Panc1 (cell line): ENCODE data around the gene FARP1. TPM values are rescaled to one million over a fixed set of nuclear protein-coding genes. Genes with fewer than 3 reads are reported as not detected.

Experiments
- ATAC-seq: fragments of 200-7000 bp; cut with Tn5 transposase; 2 replicates; pipeline ENCODE4 v1.9.1; 2020; ENCODE audit warnings: mild to moderate bottlenecking, moderate library complexity
- BruUV-seq: library from RNA; stranded (reverse); fragments of 400-500 nt; replicated peaks from 2 replicates; lab custom pipeline; 2021; lab: Mats Ljungman, UMichigan
- CTCF ChIA-PET: fragments of 300-600 bp; sonication (Branson Sonifier 250); formaldehyde crosslinking; loops from one replicate; lab custom pipeline; 2022; ENCODE audit warnings: antibody characterized with exemption; lab: Charles Lee
- POLR2A ChIA-PET: fragments of 300-600 bp; sonication (Branson Sonifier 250); formaldehyde crosslinking; loops from one replicate; lab custom pipeline; 2022; ENCODE audit warnings: antibody characterized with exemption; lab: Charles Lee
- DNase-seq: peaks from one replicate; pipeline ENCODE4 v3.0.0-alpha.2; 2010; ENCODE audit warnings: low read depth, low spot score
- H3K27ac ChIP-seq: 2 replicates; pipeline ENCODE4 v1.5.1; 2011; ENCODE audit warnings: mild to moderate bottlenecking, low read length, inconsistent platforms
- H3K27me3 ChIP-seq: fragments of 200-500 bp; sonication (Bioruptor generic); 2 replicates; pipeline ENCODE4 v1.6.0; 2014; ENCODE audit warnings: low read length, inconsistent platforms; ENCODE audit not compliant: control insufficient read depth, insufficient read depth
- H3K36me3 ChIP-seq: fragments of 200-500 bp; sonication (Bioruptor generic); 2 replicates; pipeline ENCODE4 v1.5.1; 2014; ENCODE audit warnings: inconsistent platforms, mild to moderate bottlenecking, low read length, moderate library complexity; ENCODE audit not compliant: control insufficient read depth, insufficient read depth
- H3K4me1 ChIP-seq: 2 replicates; pipeline ENCODE4 v1.5.1; 2011; ENCODE audit warnings: inconsistent platforms, mild to moderate bottlenecking, low read length, moderate library complexity; ENCODE audit not compliant: control insufficient read depth, insufficient read depth
- H3K4me3 ChIP-seq, 2 experiments: 2 replicates each; pipeline ENCODE4 v1.5.1; 2011 to 2012; ENCODE audit warnings: low read depth in 2 of 2, low read length in 2 of 2, mild to moderate bottlenecking in 2 of 2, inconsistent platforms in 1 of 2, moderate library complexity in 1 of 2
- H3K9me3 ChIP-seq: fragments of 200-500 bp; sonication (Bioruptor generic); 2 replicates; pipeline ENCODE4 v1.5.1; 2014; ENCODE audit warnings: low read depth, mild to moderate bottlenecking, inconsistent platforms, low read length, moderate library complexity; ENCODE audit not compliant: control insufficient read depth, insufficient read depth
- POLR2AphosphoS5 ChIP-seq: IDR thresholded peaks from 2 replicates; pipeline ENCODE4 v1.6.1; 2012; ENCODE audit warnings: mild to moderate bottlenecking, low read depth, low read length, moderate library complexity
- SIN3A ChIP-seq: IDR thresholded peaks from 2 replicates; pipeline ENCODE4 v1.6.1; 2012; ENCODE audit warnings: low read depth, mild to moderate bottlenecking, low read length, moderate library complexity, borderline replicate concordance; ENCODE audit not compliant: insufficient read depth
- TCF7L2 ChIP-seq: IDR thresholded peaks from 2 replicates; pipeline ENCODE4 v1.6.1; 2011; ENCODE audit warnings: mild to moderate bottlenecking, low read depth, low read length, inconsistent platforms
- in situ Hi-C: cut with HindIII; loops from 2 replicates; pipeline ENCODE4 v1.10.0; 2016; ENCODE audit warnings: low sequenced_read_pairs, low pct_unique_long_range_greater_than_20kb
- intact Hi-C: fragments of 100-400 bp; cut with micrococcal nuclease; formaldehyde crosslinking; loops from one replicate; pipeline ENCODE4 v1.10.0; 2022; ENCODE audit not compliant: unreplicated experiment
- total RNA-seq: library from RNA; stranded (reverse); gene quantifications from one replicate; pipeline ENCODE4 v1.2.1, GENCODE V29; 2021; ENCODE audit not compliant: unreplicated experiment
- TF ChIP-seq, protein P1 (sequence below), 2 experiments: IDR thresholded peaks; 2 replicates each; pipeline ENCODE4 v1.6.1; 2011 to 2012; ENCODE audit warnings: low read depth in 2 of 2, control low read depth in 1 of 2, low read length in 1 of 2, mild to moderate bottlenecking in 1 of 2, moderate library complexity in 1 of 2; ENCODE audit not compliant: insufficient read depth in 1 of 2
- TF ChIP-seq, protein P2 (sequence below): fragments of 450-650 bp; IDR thresholded peaks from 2 replicates; pipeline ENCODE4 v1.5.1; 2017; ENCODE audit warnings: mild to moderate bottlenecking

FARP1 gene
- total RNA-seq, 1 experiment from 2014 or later, result 61.9 TPM

DNA sequence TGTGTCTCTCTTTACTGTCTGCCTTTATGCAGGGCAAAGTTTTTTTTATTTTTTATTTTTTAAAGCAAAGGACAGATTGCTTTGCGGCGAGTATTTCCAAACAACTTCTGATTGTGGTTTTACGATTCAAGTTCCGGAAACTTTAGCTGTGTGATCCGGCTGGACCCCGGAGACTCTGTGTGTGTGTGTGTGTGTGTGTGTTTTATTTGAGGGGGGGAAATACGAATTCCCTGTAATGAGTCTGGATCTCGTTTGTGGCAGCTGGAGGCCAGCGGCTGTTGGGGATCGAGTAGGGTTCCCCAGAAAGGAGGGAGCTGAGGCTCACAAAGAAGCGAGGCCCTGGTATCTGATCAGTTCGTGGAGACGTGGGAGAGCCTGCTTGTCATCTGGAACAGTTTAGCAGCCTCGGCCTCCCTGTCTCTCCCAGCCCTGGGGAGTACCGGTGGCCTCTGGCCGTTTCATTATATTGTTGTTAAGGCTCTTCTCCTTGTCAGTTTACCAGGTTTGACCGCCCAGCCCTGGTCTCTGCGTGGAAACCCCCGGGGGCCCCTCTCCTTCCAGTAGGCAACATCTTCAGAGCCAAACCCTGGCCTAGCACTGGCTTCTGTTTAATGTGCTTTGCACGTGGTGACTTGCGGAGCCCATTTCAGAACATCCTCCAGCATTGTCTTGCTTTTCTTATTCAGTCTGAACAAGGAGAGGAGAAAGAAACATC, 1.3 kb downstream of the FARP1 start:
- DNase-seq (no peak), ATAC-seq (no peak)
- H3K27me3 ChIP-seq, result no peaks in the 10 kb centered on the region
- H3K4me3 ChIP-seq, result peak overlapping the region; percentile 69 to 70
- H3K27ac ChIP-seq, result peak overlapping the region; percentile 84
- intact Hi-C loops (loop anchor here (10.0 kb wide), 1 partner anchor 521 kb away; no protein-coding TSS in a partner anchor), in situ Hi-C loops (loop anchor here (25.0 kb wide), 1 partner anchor 268 kb away; no protein-coding TSS in a partner anchor)
- POLR2A ChIA-PET, result interaction anchor here (0.8 kb wide), 1 partner anchor 262 kb away, joined by 12 read pairs; no protein-coding TSS in a partner anchor
- H3K9me3 ChIP-seq, result no peaks in the 10 kb centered on the region
- CTCF ChIA-PET, result no interaction called here
- no peaks in the 10 kb centered on the region for H3K36me3 ChIP-seq
- H3K4me1 ChIP-seq, result peaks cover 23% of the 10 kb centered on the region
- TF ChIP-seq, protein P1, sequence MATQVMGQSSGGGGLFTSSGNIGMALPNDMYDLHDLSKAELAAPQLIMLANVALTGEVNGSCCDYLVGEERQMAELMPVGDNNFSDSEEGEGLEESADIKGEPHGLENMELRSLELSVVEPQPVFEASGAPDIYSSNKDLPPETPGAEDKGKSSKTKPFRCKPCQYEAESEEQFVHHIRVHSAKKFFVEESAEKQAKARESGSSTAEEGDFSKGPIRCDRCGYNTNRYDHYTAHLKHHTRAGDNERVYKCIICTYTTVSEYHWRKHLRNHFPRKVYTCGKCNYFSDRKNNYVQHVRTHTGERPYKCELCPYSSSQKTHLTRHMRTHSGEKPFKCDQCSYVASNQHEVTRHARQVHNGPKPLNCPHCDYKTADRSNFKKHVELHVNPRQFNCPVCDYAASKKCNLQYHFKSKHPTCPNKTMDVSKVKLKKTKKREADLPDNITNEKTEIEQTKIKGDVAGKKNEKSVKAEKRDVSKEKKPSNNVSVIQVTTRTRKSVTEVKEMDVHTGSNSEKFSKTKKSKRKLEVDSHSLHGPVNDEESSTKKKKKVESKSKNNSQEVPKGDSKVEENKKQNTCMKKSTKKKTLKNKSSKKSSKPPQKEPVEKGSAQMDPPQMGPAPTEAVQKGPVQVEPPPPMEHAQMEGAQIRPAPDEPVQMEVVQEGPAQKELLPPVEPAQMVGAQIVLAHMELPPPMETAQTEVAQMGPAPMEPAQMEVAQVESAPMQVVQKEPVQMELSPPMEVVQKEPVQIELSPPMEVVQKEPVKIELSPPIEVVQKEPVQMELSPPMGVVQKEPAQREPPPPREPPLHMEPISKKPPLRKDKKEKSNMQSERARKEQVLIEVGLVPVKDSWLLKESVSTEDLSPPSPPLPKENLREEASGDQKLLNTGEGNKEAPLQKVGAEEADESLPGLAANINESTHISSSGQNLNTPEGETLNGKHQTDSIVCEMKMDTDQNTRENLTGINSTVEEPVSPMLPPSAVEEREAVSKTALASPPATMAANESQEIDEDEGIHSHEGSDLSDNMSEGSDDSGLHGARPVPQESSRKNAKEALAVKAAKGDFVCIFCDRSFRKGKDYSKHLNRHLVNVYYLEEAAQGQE (IDR thresholded peaks at IDR 0.05; ENCODE audit: insufficient read depth in 1 of 2, low read depth in 2 of 2, low read length in 1 of 2), result no peak
- no peak for TF ChIP-seq TCF7L2
- no peak for TF ChIP-seq POLR2AphosphoS5
- TF ChIP-seq, protein P2, sequence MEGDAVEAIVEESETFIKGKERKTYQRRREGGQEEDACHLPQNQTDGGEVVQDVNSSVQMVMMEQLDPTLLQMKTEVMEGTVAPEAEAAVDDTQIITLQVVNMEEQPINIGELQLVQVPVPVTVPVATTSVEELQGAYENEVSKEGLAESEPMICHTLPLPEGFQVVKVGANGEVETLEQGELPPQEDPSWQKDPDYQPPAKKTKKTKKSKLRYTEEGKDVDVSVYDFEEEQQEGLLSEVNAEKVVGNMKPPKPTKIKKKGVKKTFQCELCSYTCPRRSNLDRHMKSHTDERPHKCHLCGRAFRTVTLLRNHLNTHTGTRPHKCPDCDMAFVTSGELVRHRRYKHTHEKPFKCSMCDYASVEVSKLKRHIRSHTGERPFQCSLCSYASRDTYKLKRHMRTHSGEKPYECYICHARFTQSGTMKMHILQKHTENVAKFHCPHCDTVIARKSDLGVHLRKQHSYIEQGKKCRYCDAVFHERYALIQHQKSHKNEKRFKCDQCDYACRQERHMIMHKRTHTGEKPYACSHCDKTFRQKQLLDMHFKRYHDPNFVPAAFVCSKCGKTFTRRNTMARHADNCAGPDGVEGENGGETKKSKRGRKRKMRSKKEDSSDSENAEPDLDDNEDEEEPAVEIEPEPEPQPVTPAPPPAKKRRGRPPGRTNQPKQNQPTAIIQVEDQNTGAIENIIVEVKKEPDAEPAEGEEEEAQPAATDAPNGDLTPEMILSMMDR, result no peak
- TF ChIP-seq SIN3A, result no peak
- BruUV-seq, result TSS peak; percentile 68

DNA sequence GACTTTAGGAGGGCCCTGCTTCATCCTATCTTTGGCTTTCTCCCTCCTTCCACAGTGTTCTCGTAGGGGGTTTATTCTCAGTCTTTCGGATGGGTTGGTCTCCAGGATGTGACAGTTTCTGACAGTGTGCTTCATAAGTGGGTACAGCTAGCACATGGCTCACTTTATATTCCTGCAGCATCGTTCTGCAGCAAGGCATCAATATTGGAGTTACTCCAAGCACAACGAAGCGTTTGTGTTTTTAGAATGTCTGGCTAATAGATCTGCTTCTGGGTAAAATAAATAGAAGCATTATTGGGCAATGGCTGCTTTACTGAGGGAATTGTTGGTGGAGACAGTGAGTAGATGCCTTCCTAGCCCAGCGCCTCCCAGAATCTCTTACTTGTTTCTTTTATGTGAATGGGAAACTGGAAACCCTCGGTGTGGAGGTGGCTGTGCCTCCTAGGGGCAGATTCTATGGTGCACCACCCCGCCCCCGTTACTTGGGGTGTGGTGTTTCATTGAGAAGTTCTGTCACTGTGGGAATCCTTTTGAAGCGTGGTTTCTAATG, 2.0 kb downstream of the FARP1 start:
- no peaks in the 10 kb centered on the region for H3K9me3 ChIP-seq
- ChIA-PET CTCF (no interaction called here), POLR2A (interaction anchor here (0.8 kb wide), 1 partner anchor 262 kb away, joined by 12 read pairs; no protein-coding TSS in a partner anchor)
- H3K36me3 ChIP-seq, result no peaks in the 10 kb centered on the region
- peaks cover 23% of the 10 kb centered on the region for H3K4me1 ChIP-seq
- no peaks in the 10 kb centered on the region for H3K27me3 ChIP-seq
- in situ Hi-C loops (loop anchor here (25.0 kb wide), 1 partner anchor 267 kb away; no protein-coding TSS in a partner anchor), intact Hi-C loops (loop anchor here (10.0 kb wide), 1 partner anchor 520 kb away; no protein-coding TSS in a partner anchor)
- H3K27ac ChIP-seq, result peak overlapping the region; percentile 84
- peak overlapping the region; percentile 69 to 70 for H3K4me3 ChIP-seq
- TF ChIP-seq POLR2AphosphoS5 (no peak), SIN3A (no peak)
- TF ChIP-seq, protein P2, result peak; percentile 17; the same call in 1 of the 2 replicates
- ATAC-seq, result no peak
- DNase-seq, result no peak
- BruUV-seq, result no TSS peak
